KMS-11 (cell line): ENCODE measurements around the gene SRRM2.

Experiments used
- H2AFZ ChIP-seq: fragments of 200-600 bp; sonication (generic); 2 replicates; pipeline ENCODE4 v1.6.1; 2016; ENCODE audit warnings: antibody characterized with exemption, mixed run types, low read depth
- H3K27ac ChIP-seq: fragments of 200-600 bp; sonication (generic); 2 replicates; pipeline ENCODE4 v1.6.1; 2016; ENCODE audit warnings: mild to moderate bottlenecking, mixed run types
- H3K27me3 ChIP-seq: fragments of 200-600 bp; sonication (generic); 2 replicates; pipeline ENCODE4 v1.6.1; 2017; ENCODE audit warnings: mild to moderate bottlenecking, low read depth, mixed run types, moderate library complexity; ENCODE audit not compliant: insufficient read depth
- H3K36me3 ChIP-seq: fragments of 200-600 bp; sonication (generic); 2 replicates; pipeline ENCODE4 v1.6.1; 2017; ENCODE audit warnings: mild to moderate bottlenecking, mixed run types; ENCODE audit not compliant: insufficient read depth
- H3K4me1 ChIP-seq: fragments of 200-600 bp; sonication (generic); 2 replicates; pipeline ENCODE4 v1.6.1; 2016; ENCODE audit warnings: mild to moderate bottlenecking, low read depth, mixed run types; ENCODE audit not compliant: poor library complexity, severe bottlenecking
- H3K4me2 ChIP-seq: fragments of 200-600 bp; sonication (generic); 2 replicates; pipeline ENCODE4 v1.7.0; 2016; ENCODE audit warnings: mild to moderate bottlenecking, mixed run types
- H3K4me3 ChIP-seq: fragments of 200-600 bp; sonication (generic); IDR thresholded peaks from 2 replicates; pipeline ENCODE4 v1.6.1; 2017; ENCODE audit warnings: low read depth, low read length, mixed read lengths; ENCODE audit not compliant: insufficient read depth
- H3K79me2 ChIP-seq: fragments of 200-600 bp; sonication (generic); 2 replicates; pipeline ENCODE4 v1.6.1; 2016; ENCODE audit warnings: low read depth, mixed run types; ENCODE audit not compliant: insufficient read depth
- H3K9ac ChIP-seq: fragments of 200-600 bp; sonication (generic); 2 replicates; pipeline ENCODE4 v1.6.1; 2016; ENCODE audit warnings: mild to moderate bottlenecking, mixed run types
- H4K20me1 ChIP-seq: fragments of 200-600 bp; sonication (generic); 2 replicates; pipeline ENCODE4 v1.6.1; 2016; ENCODE audit warnings: mild to moderate bottlenecking, mixed run types; ENCODE audit not compliant: insufficient read depth
- CTCF ChIP-seq: fragments of 200-600 bp; sonication (generic); conservative IDR thresholded peaks from 2 replicates; pipeline ENCODE4 v1.6.1; 2017; ENCODE audit warnings: low read depth, mild to moderate bottlenecking, antibody characterized with exemption, low read length, moderate library complexity, mixed read lengths

Gene SRRM2

GRCh38 chr16:2814551-2815298 is 62.3 kb downstream of the SRRM2 start:
- Histone ChIP-seq H3K27me3 (peaks cover 90% of the 10 kb centered on the region), H3K27ac (no peak overlapping the region), H4K20me1 (no peaks in the 10 kb centered on the region), H3K9ac (no peak overlapping the region), H3K4me3 (no peak overlapping the region), H3K4me1 (no peaks in the 10 kb centered on the region), H3K36me3 (no peaks in the 10 kb centered on the region), H2AFZ (no peak overlapping the region), H3K79me2 (no peaks in the 10 kb centered on the region), H3K4me2 (no peak overlapping the region)
- TF ChIP-seq CTCF: no peak

- Histone ChIP-seq H3K4me2 (no peak overlapping the region), H2AFZ (no peak overlapping the region), H3K27ac (no peak overlapping the region), H3K4me3 (no peak overlapping the region), H3K36me3 (no peaks in the 10 kb centered on the region), H3K27me3 (peaks cover 90% of the 10 kb centered on the region), H4K20me1 (no peaks in the 10 kb centered on the region), H3K4me1 (no peaks in the 10 kb centered on the region), H3K9ac (no peak overlapping the region), H3K79me2 (no peaks in the 10 kb centered on the region)
- TF ChIP-seq CTCF: no peak
These were observed 62.9 kb downstream of the SRRM2 start for GRCh38 chr16:2815299-2815771.

- Histone ChIP-seq H3K79me2 (no peaks in the 10 kb centered on the region), H3K36me3 (no peaks in the 10 kb centered on the region), H2AFZ (no peak within 1 kb of the TSS), H4K20me1 (no peaks in the 10 kb centered on the region), H3K27ac (no peak within 1 kb of the TSS), H3K4me1 (no peaks in the 10 kb centered on the region), H3K9ac (no peak within 1 kb of the TSS), H3K4me2 (no peak within 1 kb of the TSS), H3K4me3 (no peak within 1 kb of the TSS), H3K27me3 (peaks cover 90% of the 10 kb centered on the region)
- no peak; the same call in 1 of the 2 replicates for TF ChIP-seq CTCF
These were observed 64.4 kb downstream of the SRRM2 start, which contains the start of gene PRSS21 for GRCh38 chr16:2816751-2817339. TSS of gene PRSS21 (plus strand) at chr16:2817237. CDS start at chr16:2817269, 32 bp downstream.

- H3K36me3 ChIP-seq: no peaks in the 10 kb centered on the region
- peaks cover 90% of the 10 kb centered on the region for H3K27me3 ChIP-seq
- no peaks in the 10 kb centered on the region for H4K20me1 ChIP-seq
- H3K9ac ChIP-seq: no peak overlapping the region
- no peak overlapping the region for H3K4me2 ChIP-seq
- H3K27ac ChIP-seq: no peak overlapping the region
- no peak for TF ChIP-seq CTCF
- no peak overlapping the region for H3K4me3 ChIP-seq
- no peak overlapping the region for H2AFZ ChIP-seq
- H3K79me2 ChIP-seq: no peaks in the 10 kb centered on the region
- H3K4me1 ChIP-seq: no peaks in the 10 kb centered on the region
These were observed 65.2 kb downstream of the SRRM2 start for GRCh38 chr16:2817340-2818271.
